NCI-H1092 (cell line): Measurements from ENCODE around the gene CDCA5.

Experiments
- DNase-seq: peaks from one replicate; lab custom pipeline; 2025; lab: John Stamatoyannopoulos, UW

Gene CDCA5, protein sequence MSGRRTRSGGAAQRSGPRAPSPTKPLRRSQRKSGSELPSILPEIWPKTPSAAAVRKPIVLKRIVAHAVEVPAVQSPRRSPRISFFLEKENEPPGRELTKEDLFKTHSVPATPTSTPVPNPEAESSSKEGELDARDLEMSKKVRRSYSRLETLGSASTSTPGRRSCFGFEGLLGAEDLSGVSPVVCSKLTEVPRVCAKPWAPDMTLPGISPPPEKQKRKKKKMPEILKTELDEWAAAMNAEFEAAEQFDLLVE

GRCh38 chr11:65083834-65084597 is at the start of gene CDCA5, which contains the start of gene ZFPL1:
CDCA5 (minus strand) TSS chr11:65084040; CDS start chr11:65083978, 62 bp downstream.
ZFPL1 (plus strand) TSS chr11:65084222; CDS start chr11:65084699, 477 bp downstream.
- peak; percentile 97 for DNase-seq

DNA sequence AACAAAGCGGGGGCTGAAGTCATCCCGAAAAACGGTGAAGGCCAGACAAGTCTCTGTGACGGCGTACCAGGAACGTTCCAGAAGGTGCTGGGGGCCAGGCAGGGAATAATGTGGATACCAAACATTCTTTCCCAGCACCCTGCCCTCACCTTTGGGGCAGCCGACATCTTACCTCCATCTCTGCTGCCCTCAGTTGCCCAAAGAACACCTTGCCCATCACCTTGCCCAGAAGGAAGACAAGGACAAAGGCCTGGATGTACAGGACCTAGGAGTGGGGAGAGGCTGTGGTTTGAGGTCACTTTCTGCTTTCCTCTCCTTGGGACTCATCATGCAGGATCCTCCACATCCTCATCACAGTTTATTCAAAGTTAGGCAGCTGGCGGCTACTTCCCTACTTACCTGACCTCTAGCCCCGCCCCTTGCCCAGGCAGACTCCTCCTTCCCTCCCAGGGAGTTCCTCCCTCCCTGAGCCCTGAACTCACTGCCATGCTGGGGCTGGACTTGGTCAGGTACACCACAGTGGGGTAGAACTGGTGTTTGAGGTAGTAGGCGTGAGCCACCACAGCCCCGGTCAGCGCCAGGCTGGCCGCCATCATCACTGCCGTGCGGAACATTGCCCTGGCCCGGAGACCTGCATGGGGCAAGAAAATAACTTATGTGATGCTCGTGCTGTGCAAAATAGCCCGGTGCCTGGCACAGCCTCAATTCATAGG is 49.3 kb upstream of the CDCA5 start:
- DNase-seq = no peak

- DNase-seq = no peak
Measured at GRCh38 chr11:65132238-65132987, 48.6 kb upstream of the CDCA5 start.

- DNase-seq = no peak
Measured at GRCh38 chr11:65131895-65132237, 48.0 kb upstream of the CDCA5 start.

DNA sequence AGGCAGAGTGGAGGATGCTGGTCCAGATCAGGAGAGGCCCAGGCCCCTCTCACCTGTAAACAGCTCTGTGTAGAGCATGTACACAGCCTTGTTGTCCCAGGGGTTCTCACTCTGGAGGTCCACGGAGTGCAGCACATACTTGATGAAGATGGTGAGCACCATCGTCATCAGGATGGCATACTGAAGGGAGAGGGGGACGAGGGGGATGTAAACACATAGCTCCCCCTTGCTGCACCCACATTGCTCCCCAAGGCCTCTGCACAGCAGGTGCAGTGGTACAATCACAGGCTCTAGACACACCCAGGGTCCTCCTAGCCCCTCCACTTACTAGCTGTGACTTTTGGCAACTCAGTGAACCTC is 47.6 kb upstream of the CDCA5 start:
- no peak for DNase-seq

- no peak for DNase-seq
Measured at GRCh38 chr11:65130631-65131416, 47.0 kb upstream of the CDCA5 start.

GRCh38 chr11:65129649-65130441 is 46.0 kb upstream of the CDCA5 start:
- DNase-seq = no peak

GRCh38 chr11:65128182-65129145 is 44.6 kb upstream of the CDCA5 start:
- no peak for DNase-seq

GRCh38 chr11:65127473-65128181 is 43.8 kb upstream of the CDCA5 start:
- DNase-seq = no peak

DNA sequence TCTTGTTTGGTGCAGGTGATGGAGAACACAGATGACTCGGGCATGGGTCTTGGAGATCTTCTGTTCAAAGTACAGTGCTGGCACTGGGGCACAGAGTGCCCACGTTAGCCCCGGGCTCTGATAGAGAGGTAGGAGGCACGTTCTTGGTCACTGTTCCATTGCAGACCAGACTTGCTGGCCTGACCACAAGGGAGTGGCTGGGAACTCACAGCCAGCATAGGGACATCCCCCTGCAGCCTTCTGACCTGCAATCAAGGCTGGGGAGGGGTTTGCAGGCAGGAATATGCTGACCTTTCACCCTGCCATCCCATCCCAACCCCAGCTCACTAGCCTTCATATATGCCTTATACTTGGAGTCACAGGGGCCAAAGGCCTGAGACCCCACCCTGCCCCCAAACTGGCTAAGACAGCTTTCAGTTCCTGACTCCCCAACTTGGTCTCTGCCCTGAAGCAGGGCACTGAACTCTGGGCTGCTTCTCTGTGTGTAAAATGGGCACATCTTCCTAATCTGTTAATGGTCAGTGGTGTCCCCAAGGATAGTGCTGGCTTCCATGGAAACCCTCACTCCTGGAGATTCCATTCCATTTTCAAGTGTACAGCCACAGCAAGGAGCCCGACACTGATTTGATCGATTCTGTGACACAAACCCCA is 42.9 kb upstream of the CDCA5 start:
- no peak for DNase-seq

DNA sequence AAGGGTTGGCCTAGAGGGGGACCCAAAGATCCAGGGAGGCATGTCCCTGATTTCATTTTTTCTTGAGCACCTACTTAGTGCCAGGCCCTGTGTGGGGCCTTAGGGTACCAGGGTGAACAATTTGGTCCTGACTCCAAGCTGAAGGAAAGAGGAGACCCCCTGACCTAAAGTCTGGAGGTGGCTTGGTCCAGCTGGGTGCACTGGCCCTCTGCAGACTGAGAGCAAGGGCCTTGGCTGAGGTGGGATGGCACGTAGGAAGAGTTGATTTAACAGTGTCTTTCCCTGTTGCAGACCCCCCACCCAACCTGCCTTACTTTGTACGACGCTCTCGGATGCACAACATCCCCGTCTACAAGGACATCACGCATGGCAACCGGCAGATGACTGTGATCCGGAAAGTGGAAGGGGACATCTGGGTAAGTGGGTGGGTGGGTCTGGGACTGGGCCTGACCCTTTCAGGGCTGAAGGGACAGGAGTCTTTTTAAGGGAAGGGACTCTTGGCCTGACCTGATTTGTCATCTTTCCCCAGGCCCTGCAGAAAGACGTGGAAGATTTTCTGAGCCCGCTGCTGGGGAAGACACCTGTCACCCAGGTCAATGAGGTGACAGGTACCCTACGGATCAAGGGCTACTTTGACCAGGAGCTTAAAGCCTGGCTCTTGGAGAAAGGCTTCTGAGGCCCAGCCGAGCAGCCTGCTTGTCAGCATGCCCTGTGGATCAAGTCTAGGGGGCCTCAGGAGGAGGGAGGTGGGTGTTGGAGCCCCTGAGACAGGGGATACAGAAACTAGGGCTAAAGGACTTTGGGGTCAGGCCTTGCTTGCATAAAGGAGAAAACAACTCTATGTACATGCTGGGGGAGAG is 41.6 kb upstream of the CDCA5 start:
- DNase-seq = no peak

DNA sequence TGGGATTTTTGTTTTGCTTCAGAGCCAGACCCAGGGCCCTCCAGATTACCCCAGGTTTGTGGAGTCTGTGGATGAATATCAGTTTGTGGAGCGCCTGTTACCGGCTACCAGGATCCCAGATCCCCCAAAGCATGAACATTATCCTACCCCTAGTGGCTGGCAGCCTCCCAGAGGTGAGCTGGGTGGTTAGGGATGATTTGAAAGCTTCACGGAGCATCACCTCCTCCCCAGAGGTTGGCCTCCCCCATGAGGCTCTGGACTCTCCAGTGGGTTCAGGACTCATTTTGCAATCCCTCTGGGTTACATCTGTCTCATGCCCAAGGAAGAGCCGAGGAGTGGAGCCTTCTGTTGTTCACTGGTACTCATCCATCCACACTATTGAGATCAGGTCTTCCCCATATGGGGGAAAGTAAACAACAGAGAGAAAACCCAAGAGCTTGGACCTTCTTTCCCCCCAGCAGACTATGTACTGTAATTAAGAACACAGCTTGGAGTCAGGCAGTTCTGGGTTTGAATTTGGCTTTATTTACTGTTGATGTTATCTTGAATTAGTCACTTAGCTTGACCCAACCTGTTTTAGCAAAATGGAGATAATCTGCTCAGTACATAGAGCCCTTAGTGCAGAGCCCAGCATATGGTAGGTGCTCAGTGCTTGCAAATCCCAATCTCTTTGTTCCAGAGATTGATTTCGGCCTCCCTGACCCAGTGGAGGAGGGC is 40.8 kb upstream of the CDCA5 start:
- DNase-seq = no peak

DNA sequence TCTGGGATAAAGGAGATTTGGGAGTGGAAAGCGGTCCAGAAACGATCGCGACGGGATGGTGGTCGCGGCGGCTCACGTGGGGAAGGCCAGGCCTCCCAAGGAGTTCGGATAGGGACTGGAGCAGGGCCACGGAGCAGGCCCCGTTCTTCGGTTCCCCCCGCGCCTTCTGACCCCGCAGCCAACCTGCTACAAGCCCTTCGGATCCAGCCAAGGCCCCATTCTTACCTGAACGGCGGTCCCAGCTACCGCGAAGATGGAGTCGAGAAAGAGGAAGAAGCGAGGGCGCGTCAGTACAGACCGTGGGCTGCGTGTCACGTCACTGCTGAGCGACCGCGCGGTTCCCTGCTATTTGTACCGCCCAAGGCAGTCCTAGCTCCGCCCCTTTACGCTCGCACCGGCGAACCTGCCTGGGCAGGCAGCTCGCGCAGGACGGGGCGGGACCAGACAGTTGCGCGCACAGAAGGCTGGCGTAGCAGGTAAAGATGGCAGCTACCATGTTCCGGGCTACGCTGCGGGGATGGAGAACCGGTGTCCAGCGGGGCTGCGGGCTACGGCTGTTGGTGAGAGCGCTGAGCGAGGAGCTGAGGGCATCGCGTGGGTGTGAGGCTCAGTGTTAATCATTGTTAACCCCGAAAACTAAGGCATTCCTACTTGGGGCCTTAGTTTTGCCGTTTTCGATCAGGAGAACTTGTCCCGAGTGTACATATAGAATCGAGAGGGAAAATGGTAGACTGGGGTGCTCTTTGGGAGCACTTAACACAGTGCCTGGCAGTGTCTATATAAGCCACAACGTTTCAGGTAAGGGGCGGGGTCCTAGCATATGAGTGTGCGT is 38.2 kb upstream of the CDCA5 start, which contains the start of the genes FAU and MRPL49:
TSS of gene FAU (minus strand) at position 270 of the 832 bp plus-strand sequence. CDS start 321 bp downstream, outside the sequence.
TSS of gene MRPL49 (plus strand) at position 457 of the 832 bp plus-strand sequence. CDS start at position 483, 26 bp downstream.
- peak; percentile 99 for DNase-seq

GRCh38 chr11:65121447-65121864 is 37.6 kb upstream of the CDCA5 start:
- no peak for DNase-seq

GRCh38 chr11:65120831-65121230 is 37.0 kb upstream of the CDCA5 start:
- DNase-seq = no peak

- no peak for DNase-seq
Measured at GRCh38 chr11:65119670-65119995, 35.8 kb upstream of the CDCA5 start.
